Measurements from ENCODE around the gene PGM3. TPM values are rescaled to one million over a fixed set of nuclear protein-coding genes. Genes with fewer than 3 reads are reported as not detected.

PGM3 gene
- total RNA-seq, 2 experiments from 2014 or later: 12.4 to 14.6 TPM

DNA sequence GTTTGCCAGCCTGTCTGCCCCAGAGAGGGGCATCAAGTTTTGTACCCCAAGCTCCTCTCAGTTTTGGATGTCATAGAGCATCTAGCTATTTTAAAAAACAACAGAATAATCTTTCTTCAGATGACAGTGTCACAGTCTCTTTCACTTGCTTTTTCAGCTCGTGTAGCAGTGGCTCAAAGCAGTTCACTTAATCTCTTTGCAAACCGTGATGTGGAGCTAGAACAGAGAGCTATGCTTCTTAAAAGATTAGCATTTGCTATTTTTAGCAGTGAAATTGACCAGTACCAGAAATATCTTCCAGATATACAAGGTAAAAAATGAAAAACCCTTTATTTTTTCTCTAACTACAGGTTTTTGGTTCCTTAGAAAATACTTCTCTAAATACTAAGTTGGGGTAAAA lies 37.3 kb downstream of the PGM3 start:
- Mint-ChIP-seq H3K36me3 (peaks cover 7% of the 10 kb centered on the region), H3K27me3 (no peaks in the 10 kb centered on the region), H3K4me1 (no peaks in the 10 kb centered on the region), H3K4me3 (no peak overlapping the region), H3K27ac (no peak overlapping the region), H3K9me3 (no peaks in the 10 kb centered on the region)
- no peak for DNase-seq

DNA sequence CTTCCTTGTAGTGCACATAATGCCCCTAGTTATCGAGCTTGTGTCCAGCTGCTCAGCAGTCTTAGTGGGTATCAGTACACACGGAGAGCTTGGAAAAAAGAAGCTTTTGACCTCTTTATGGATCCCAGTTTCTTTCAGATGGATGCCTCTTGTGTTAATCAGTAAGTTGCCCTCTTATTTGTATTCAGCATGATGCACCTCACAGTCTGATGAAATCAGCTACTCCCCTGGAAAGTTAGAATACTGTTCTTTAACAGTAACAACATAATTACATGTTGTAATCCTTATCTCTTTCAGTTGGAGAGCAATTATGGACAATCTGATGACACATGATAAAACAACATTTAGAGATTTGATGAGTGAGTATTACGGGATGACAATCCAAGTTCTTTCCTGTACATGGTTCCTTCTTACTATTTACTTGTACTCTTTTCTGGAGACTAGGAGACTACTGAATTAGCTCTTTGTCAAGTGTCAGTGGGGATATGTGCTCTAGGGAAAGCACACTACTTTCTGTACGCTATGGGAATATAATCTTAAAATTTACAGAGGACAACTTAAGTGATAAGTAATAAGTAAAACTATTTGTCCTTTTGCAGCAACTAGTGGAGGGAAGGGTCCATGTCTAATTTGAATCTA lies 39.1 kb downstream of the PGM3 start:
- Mint-ChIP-seq H3K27me3 (no peaks in the 10 kb centered on the region), H3K4me1 (no peaks in the 10 kb centered on the region)

DNA sequence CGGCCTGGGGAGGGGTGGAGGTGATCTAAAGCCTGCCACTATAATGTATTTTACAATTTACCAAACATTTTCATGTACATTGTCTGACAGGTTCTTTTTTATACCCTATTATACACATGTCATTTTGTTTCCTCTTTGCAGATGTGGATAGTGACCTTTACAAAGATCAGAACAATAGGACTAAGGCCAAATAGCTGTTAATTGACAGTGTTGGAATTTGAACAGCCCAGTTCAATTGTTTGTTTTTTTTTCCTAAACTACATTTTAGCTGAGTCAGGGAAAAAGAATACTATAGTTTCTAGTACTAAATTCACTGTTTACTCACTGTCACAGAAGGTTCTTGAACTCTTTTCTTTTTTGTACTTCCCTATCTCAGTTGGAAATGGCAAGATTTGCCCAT lies 40.2 kb downstream of the PGM3 start:
- H3K9me3 Mint-ChIP-seq: no peaks in the 10 kb centered on the region
- no peak overlapping the region for H3K27ac Mint-ChIP-seq
- H3K27me3 Mint-ChIP-seq: no peaks in the 10 kb centered on the region
- peaks cover 2% of the 10 kb centered on the region for H3K4me1 Mint-ChIP-seq
- no peak for DNase-seq
- no peak overlapping the region for H3K4me3 Mint-ChIP-seq
- peaks cover 3% of the 10 kb centered on the region for H3K36me3 Mint-ChIP-seq

More for the DNA sequence above, 39.1 kb downstream of the PGM3 start:
- H3K4me3 Mint-ChIP-seq: no peak overlapping the region
- no peaks in the 10 kb centered on the region for H3K9me3 Mint-ChIP-seq
- no peak for DNase-seq
- H3K36me3 Mint-ChIP-seq: peaks cover 3% of the 10 kb centered on the region
- H3K27ac Mint-ChIP-seq: no peak overlapping the region

DNA sequence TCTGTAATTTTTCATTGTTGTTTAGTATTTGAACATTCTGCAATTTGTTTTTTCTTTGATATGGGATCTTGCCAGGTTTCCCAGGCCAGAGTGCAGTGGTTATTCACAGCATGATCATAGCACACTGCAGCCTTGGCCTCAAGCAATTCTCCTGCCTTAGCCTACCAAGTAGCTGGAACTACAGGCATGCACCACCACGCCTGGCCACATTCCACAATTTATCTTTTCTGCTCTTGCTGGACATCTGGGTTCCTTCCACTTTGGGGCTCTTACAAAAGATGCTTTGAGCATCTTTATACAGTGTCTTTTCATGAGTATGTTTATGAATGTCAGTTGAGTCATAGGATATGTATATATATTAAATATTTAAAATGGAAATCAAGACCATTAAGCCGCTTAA lies 42.0 kb downstream of the PGM3 start:
- peaks cover 2% of the 10 kb centered on the region for H3K4me1 Mint-ChIP-seq
- H3K9me3 Mint-ChIP-seq: no peaks in the 10 kb centered on the region
- no peaks in the 10 kb centered on the region for H3K27me3 Mint-ChIP-seq
- no peak for DNase-seq
- H3K36me3 Mint-ChIP-seq: peaks cover 5% of the 10 kb centered on the region
- H3K27ac Mint-ChIP-seq: no peak overlapping the region
- H3K4me3 Mint-ChIP-seq: no peak overlapping the region

DNA sequence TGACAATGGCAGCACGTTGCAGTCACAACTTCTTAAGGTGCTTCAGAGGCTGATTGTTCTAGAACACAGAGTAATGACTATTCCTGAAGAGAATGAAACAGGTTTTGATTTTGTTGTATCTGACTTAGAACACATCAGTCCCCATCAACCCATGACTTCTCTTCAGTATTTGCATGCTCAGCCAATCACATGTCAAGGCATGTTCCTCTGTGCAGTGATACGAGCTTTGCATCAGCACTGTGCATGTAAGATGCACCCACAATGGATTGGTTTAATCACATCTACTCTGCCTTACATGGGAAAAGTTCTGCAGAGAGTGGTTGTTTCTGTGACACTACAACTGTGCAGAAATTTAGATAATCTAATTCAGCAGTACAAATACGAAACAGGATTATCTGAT lies 54.3 kb downstream of the PGM3 start:
- H3K4me3 Mint-ChIP-seq: no peak overlapping the region
- H3K27ac Mint-ChIP-seq: no peak overlapping the region
- no peaks in the 10 kb centered on the region for H3K27me3 Mint-ChIP-seq
- no peak for DNase-seq
- H3K9me3 Mint-ChIP-seq: no peaks in the 10 kb centered on the region
- peaks cover 4% of the 10 kb centered on the region for H3K36me3 Mint-ChIP-seq
- H3K4me1 Mint-ChIP-seq: no peaks in the 10 kb centered on the region

DNA sequence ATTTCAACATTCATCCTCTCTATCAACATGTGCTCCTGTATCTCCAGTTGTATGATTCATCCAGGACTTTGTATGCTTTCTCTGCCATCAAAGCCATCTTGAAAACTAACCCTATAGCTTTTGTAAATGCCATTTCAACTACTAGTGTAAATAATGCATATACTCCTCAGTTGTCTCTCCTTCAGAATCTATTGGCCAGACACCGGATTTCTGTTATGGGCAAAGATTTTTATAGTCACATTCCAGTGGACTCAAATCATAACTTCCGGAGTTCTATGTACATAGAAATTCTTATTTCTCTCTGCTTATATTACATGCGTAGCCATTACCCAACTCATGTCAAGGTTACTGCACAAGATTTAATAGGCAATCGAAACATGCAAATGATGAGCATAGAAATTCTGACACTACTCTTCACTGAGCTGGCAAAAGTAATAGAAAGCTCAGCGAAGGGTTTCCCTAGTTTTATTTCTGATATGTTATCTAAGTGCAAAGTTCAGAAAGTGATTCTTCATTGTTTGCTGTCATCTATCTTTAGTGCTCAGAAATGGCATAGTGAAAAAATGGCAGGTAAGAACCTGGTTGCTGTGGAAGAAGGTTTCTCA lies 54.8 kb downstream of the PGM3 start:
- Mint-ChIP-seq H3K27me3 (no peaks in the 10 kb centered on the region), H3K27ac (no peak overlapping the region), H3K4me1 (no peaks in the 10 kb centered on the region), H3K9me3 (no peaks in the 10 kb centered on the region), H3K36me3 (peaks cover 1% of the 10 kb centered on the region), H3K4me3 (no peak overlapping the region)
- DNase-seq: no peak

DNA sequence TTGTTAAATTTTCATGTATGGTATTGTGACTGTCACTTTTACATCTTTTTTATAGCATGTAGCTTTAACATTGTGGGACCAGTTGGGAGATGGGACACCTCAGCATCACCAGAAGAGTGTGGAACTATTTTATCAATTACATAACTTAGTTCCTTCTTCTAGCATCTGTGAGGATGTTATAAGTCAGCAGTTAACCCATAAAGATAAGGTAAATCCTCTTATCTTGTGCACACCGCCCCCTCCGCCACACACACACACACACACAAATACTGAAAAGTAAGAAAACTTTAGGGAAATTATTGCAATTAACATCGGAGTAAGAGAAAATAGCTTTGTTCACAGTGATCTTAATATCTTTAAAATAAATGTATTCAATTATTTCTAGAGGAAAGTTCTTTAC lies 60.9 kb downstream of the PGM3 start:
- no peaks in the 10 kb centered on the region for H3K4me1 Mint-ChIP-seq
- H3K4me3 Mint-ChIP-seq: no peak overlapping the region
- no peak overlapping the region for H3K27ac Mint-ChIP-seq
- H3K9me3 Mint-ChIP-seq: no peaks in the 10 kb centered on the region
- H3K36me3 Mint-ChIP-seq: peaks cover 2% of the 10 kb centered on the region
- no peak for DNase-seq
- no peaks in the 10 kb centered on the region for H3K27me3 Mint-ChIP-seq

DNA sequence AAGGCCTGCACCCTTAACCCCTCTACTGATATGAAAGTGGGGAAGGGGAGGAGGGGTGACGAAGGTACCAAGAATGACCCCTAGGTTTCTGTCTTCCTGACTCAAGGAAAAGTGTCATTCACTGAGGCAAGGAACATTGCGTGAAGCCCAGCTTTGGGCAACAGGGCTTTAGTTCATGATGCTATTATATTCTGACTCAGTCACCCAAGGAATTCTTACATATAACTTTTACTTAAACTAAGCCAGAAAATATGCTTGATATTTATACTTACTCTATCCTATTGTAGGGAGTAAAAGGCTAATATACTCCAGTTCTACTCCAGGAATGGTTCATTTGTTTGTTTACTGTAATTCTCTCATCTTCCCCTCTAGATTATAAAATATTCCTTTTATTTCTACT lies 65.1 kb downstream of the PGM3 start:
- Mint-ChIP-seq H3K27me3 (no peaks in the 10 kb centered on the region), H3K4me1 (no peaks in the 10 kb centered on the region), H3K9me3 (no peaks in the 10 kb centered on the region), H3K4me3 (no peak overlapping the region), H3K27ac (no peak overlapping the region), H3K36me3 (peaks cover 10% of the 10 kb centered on the region)
- no peak for DNase-seq

DNA sequence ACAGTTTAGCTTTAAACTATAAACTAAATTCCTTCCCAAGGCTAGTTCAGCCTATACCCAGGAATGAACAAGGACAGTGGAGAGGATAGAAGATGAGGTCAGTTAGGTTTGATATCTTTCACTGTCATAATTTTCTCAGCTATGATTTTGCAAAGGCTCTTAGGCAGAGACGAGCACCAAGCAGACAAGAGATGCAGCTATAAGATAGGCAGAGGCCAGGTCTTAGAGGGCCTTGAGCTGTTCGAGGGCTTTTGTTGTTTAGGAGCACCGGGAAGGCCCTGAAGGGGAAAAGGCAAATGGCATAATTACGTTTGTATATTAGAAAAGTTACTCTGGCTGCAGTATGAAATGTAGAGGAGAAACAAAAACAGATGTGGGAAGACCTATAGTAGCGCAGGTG lies 65.8 kb downstream of the PGM3 start:
- DNase-seq: no peak
- Mint-ChIP-seq H3K36me3 (peaks cover 10% of the 10 kb centered on the region), H3K4me3 (no peak overlapping the region), H3K9me3 (no peaks in the 10 kb centered on the region), H3K27ac (no peak overlapping the region), H3K27me3 (no peaks in the 10 kb centered on the region), H3K4me1 (no peaks in the 10 kb centered on the region)

DNA sequence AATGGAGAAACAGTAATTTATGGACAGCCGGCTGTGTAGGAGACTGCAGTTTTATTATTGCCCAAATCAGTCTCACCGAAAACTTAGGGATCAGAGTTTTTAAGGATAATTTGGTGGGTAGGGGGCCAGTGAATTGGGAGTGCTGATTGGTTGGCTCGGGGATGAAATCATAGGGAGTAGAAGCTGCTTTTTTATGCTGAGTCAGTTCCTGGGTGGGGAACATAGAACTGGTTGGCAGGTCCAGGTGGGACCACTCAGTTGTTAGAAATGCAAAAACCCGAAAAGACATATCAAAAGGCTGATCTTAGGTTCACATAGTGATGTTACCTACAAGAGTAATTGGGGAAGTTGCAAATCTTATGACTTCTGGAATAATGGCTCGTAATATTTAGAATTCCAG lies 66.3 kb downstream of the PGM3 start:
- Mint-ChIP-seq H3K9me3 (no peaks in the 10 kb centered on the region), H3K4me3 (no peak overlapping the region), H3K4me1 (no peaks in the 10 kb centered on the region), H3K27me3 (no peaks in the 10 kb centered on the region), H3K27ac (no peak overlapping the region), H3K36me3 (peaks cover 10% of the 10 kb centered on the region)
- DNase-seq: no peak

DNA sequence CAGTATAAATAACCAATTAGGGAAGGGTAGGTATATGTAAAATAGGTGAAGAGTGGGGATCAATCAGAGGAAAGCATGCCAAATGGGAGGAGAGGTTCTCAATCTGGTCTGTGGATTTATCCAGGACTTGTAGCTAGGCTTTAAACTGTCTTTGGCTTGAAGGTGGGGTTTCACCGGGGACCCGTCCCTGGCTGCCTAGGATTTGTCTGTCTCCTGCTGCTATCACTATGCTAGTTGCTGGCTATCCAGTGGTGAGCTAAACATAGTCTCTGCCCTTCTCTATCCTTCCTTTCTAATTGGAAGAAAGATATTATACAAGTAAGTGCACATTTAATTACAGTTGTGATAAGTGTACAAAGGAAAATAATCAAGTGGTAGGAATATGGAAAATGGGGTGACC lies 66.8 kb downstream of the PGM3 start:
- Mint-ChIP-seq H3K36me3 (peaks cover 10% of the 10 kb centered on the region), H3K4me1 (no peaks in the 10 kb centered on the region), H3K4me3 (no peak overlapping the region), H3K27ac (no peak overlapping the region), H3K27me3 (no peaks in the 10 kb centered on the region), H3K9me3 (no peaks in the 10 kb centered on the region)
- DNase-seq: no peak

DNA sequence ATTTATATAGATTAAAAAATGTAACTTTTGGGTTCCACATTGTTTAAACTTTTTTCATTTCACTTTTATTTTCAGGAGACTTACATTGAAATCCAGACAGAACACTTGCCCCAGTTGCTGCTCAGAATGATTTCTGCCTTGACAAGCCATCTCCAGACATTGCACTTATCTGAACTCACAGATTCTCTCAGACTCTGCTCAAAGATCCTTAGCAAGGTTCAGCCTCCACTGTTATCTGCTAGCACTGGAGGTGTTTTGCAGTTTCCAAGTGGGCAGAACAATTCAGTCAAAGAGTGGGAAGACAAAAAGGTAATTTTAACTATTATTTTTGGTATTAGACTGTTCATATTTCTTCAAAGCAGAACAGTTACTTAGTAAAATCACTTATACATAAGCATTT lies 67.6 kb downstream of the PGM3 start:
- Mint-ChIP-seq H3K9me3 (no peaks in the 10 kb centered on the region), H3K36me3 (peaks cover 8% of the 10 kb centered on the region), H3K27ac (no peak overlapping the region), H3K4me1 (no peaks in the 10 kb centered on the region), H3K27me3 (no peaks in the 10 kb centered on the region), H3K4me3 (no peak overlapping the region)
- DNase-seq: no peak

DNA sequence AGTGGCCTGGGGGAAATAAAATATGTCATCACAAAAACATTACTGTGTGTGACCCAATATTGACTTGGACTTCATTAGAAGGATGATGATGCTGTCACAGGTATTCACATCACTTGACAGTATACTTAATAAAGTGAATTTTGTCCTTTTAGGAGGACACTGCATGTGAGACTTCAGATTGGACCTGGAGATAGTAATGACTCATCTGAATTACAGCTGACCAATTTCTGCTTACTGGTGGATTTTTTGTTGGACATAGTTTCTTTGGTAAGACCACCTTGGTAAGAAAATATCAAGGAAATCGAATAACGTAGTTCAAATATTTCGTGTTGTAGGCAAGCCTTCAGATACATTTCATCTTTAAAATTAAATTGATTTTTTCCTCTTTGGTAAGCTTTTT lies 68.5 kb downstream of the PGM3 start:
- Mint-ChIP-seq H3K27ac (no peak overlapping the region), H3K27me3 (no peaks in the 10 kb centered on the region), H3K4me1 (no peaks in the 10 kb centered on the region), H3K4me3 (no peak overlapping the region), H3K9me3 (no peaks in the 10 kb centered on the region), H3K36me3 (peaks cover 8% of the 10 kb centered on the region)
- DNase-seq: no peak

DNA sequence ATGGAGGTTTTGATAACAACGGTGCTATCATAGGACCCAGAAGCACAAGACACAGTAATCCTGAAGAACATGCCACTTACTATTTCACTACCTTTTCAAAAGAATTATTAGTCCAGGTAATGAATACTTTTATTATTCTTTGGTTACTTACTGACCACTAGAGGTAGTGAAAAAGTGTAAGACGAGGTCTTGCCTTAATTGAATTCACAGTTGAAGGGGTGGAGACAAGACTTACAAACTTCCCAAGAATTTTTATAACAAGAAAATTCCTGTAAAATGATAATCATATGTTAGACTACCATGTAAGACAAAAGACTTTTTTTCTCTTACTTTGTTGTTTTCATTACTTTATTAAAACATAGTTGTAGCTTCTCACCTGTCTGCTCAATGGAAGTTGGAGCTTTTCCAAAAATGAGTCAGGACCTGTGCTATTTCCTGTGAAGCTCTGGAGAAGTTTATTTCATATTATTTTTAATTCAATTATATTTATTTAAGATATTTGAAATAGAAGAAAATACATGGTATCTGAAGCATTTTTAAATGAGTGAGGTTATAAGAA lies 73.2 kb downstream of the PGM3 start:
- Mint-ChIP-seq H3K36me3 (peaks cover 4% of the 10 kb centered on the region), H3K9me3 (no peaks in the 10 kb centered on the region), H3K27me3 (no peaks in the 10 kb centered on the region), H3K4me3 (no peak overlapping the region), H3K27ac (no peak overlapping the region), H3K4me1 (no peaks in the 10 kb centered on the region)
- no peak for DNase-seq

DNA sequence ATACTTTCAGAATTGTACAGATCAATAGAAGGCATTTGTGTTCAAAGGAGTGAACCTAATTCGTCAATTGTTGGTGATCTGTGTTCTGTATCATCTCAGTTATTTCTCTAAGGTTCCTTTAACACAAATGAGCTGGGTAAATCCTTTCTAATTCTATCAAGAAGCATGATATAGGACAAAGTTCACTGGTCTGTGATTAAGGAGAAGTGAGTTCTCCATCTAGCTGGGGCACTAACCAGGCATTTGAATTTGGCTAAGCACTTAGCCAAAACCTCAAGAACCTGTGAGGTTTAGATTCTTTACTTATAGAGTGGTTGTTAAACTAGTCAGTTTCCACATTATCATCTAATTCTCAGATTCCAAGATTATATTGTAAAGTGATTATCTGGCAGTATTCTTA lies 75.3 kb downstream of the PGM3 start:
- peaks cover 4% of the 10 kb centered on the region for H3K36me3 Mint-ChIP-seq

More for the DNA sequence above, 75.3 kb downstream of the PGM3 start:
- Mint-ChIP-seq H3K27ac (no peak overlapping the region), H3K9me3 (no peaks in the 10 kb centered on the region), H3K4me3 (no peak overlapping the region), H3K27me3 (no peaks in the 10 kb centered on the region), H3K4me1 (no peaks in the 10 kb centered on the region)
- DNase-seq: no peak

Data from activated naive CD8-positive, alpha-beta T cell treated with anti-CD3 and anti-CD28 coated beads for 36 hours (primary cell).